Activated CD4-positive, CD25-positive, alpha-beta regulatory T cell treated with anti-CD3 and anti-CD28 coated beads, Interleukin-2, amount 50 U/mL, for 24 hours (primary cell): ENCODE results near the gene RFX7.

Experiments used
- ATAC-seq, 2 donors: fragments of 150-1000 bp; cut with Tn5 transposase; one replicate each; pipeline ENCODE4 v1.10.0; 2021; ENCODE audit warnings: mild to moderate bottlenecking in 1 of 2, moderate library complexity in 1 of 2

The RFX7 gene

DNA sequence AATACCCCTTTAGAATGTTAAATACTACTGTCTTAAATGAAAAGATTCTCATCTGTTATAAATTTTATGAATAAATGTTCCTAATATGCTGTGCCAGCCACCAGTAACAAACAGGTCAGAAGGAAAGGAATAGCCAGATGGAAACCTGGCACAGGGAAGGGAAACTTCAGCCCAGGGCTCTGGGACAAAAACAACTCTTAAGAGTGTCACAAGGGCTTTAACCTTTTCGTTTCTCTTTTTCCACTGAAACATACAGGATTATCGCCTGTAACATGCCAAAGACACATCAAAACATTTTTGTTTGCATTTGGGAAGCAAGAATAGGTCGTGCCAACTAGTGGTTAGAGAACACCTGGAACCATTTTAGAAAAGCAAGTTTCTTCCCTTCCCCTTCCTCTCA lies 141.2 kb downstream of the RFX7 start:
- no peak for ATAC-seq

DNA sequence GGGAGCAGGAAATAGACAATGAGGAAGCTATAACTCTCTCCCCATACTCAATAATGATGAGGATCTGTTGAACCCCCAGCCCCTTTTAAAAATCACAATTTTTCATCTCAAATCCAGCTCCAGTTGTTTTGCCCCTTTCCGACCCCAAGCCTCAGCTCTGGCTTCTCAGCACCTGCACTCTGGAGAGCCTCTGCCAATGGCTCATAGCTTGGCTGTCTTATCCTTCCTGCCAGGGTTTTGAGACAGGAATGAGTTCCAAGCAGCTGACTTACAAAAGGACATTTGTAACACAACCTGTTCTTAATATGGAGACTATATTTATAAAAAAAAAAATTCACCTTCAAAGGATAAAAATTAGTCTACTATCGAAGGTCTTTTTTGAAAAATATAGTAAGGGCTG lies 144.4 kb downstream of the RFX7 start:
- ATAC-seq, result no peak

DNA sequence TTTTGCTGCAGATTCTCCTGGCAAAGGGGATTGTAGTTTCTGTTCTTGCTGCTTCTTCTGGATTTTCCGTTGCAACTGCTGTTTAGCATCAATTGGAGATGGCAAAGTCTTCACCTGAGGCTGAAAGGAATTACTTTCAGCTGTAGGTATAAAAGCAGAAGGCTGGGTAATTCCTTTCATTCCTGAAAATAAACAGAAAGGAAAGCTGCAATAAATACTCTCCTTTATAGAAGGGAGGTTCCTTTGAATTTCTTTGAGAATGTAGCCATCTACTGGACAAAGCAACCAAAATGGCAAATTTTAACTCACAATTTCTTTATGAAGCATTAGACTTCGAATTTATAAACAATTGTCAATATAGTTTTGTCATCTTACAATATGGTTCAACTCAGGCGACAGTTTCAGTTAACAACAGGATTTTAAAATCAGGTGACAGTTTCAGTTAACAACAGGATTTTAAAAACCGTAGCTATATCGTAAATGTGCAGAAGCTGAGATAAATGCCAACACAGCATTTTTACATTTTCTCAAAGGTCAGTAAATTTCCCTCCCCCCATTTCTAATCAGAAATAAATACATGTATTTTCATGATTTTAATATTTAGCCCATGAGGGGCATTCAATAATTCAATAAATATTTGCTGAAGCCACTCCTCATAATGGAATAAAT lies 145.3 kb downstream of the RFX7 start:
- ATAC-seq, result no peak

DNA sequence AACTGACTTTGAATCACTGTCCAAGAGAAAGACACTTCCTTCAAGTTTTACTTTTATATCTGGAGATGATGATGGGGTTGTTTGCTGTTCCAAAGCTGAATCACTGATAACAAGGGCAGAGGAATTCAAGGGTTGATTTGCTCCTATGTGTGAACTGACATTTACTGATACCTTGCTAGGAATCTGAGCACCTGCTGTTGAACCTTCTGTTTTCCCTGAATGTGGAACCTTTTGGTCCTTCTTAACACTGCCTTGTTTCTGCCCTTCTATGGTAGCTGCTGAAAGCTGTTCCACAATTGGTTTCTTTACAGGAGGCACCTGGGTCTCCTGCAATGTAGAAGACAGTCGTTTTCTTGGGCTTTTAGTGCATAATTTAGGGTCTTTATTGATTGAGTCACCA lies 148.3 kb downstream of the RFX7 start:
- no peak for ATAC-seq

DNA sequence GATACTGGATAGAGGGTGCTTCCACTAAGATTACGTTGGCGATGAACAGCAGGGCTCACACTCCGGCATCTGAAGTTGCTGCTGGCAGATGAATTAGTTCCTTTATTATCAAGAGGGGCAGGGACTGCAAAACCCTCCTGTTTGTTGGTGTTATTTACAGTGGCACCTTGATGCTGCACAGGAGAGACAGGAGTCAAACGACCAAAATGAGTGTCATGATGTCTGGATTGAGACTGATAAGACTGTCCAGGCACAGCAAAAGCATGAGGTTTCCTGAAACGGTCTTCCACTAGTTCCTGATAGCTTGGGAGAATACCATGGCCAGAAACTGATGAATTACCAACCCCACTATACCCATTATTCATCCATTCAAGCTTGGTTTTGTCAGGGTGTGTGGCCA lies 149.5 kb downstream of the RFX7 start:
- ATAC-seq, result no peak

DNA sequence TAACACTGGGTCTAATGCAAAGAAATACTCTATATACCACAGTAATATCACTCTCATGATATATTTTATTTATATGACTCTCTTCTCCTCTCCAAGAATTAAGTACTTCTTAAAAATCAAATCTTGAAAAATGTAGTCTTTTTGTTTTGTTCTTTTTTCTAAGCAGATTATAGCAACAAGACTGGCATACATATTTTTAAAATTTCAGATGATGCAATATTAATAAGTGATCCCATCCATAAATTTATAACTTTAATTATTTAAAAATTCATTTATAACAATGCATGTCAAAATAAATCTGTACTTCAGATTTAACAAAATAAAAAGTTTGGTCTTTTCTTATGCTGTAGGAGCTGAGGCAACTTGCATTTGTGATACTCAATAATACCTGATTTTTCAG lies 155.3 kb downstream of the RFX7 start:
- no peak for ATAC-seq

DNA sequence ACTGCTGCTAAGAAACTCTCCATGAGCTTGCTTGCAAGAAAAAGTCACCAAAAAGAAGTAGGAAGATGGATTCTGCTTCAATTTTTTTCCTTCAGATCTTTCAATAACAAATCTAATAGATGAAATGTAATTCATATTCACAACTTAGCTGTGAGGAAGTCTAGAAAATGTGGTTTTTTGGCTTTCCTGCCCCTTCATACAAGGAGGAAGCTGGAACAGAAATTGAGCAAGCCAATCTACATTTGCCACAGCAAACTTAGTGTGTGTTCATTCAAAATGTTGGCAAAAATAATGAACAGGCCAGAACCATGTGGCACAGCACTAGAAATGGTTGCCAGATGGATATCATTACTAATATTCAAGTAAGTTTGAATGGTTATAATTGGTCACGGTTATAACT lies 157.1 kb downstream of the RFX7 start:
- ATAC-seq, result no peak

DNA sequence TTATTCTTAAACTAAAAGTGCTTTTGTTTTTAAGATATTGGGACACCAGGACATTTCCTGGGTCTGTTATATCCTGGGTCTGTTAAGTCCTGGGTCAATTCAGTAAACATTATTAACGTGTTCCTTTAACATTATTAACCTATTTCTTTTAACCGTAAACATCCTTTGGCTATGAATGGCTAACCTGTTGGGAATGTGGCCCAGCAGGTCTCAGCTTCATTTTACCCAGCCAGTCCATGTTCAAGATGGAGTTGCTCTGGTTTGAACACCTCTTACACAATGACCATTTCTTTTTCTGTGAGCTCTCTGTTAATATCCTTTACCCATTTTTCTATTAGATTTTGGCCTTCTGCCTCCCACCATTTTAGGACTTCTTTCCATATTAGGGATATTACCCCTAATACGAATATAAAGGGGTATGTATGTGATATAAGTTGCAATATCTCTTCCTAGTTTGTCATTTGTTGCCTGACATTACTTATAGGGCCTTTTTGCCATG lies 161.4 kb downstream of the RFX7 start:
- ATAC-seq, result no peak

DNA sequence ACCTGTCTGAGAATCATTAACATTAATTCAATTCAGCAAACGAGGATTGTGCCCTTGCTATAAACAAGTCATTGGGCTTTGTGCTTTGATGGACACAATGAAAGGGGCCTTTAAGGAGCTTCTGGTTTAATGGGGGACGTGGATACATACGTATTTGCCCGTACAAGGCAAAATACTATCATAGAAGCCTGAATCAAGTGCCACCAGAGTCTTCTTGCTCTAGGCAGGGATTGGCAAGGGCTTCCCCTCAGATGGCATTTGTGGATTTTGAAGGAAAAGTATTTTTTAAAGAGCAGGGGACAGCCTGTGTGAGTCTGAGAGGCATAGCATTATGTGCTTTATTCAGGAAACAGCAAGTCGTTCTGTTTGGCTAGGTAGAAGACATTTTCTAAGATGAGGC lies 166.6 kb downstream of the RFX7 start:
- ATAC-seq, result no peak

DNA sequence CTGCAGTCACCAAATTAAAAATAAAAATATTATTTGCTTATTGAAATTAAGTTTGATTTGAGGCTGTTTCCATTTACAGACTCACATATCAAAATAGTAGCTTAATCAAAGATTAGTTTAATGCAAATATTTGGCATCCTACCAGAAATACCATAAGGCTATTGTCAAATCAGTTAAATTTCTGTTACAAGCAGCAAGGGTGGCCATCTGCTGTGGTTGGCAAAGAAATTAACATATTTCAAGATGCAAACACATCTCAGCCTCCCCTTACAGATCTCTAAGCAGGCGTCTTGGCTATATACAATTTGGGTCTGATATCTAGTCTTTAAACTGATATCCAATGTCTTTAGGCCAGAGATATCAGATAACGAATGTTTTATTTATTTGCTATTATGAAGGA lies 167.0 kb downstream of the RFX7 start:
- ATAC-seq, result no peak

DNA sequence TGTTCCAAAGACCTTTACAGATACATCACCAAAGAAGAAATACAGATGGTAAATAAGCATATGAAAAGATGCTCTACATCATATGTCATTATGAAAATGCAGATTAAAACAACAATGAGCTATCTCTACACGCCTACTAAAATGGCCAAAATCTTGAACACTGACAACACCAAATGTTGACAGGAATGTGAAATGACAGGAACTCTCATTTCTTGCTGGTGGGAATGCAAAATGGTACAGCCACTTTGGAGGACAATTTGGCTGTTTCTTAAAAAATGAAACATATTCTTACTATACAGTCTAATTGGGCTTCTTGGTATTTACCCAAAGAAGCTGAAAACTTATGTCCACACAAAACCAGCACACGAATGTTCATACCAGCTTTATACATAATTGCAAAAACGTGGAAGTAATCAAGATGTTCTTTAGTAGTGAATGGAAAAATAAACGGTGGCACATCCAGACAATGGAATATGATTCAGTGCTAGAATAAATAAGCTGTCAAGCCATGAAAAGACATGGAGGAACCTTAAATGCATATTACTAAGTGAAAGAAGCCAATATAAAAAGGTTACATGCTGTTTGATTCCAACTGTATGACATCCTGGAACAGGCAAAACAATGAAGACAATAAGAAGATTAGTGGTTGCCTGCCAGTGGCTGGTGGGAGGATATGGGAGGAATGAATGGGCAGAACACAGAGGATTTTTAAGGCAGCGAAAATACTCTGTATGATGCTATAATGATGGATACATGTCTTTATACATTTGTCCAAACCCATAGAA lies 169.0 kb downstream of the RFX7 start:
- ATAC-seq, result no peak

DNA sequence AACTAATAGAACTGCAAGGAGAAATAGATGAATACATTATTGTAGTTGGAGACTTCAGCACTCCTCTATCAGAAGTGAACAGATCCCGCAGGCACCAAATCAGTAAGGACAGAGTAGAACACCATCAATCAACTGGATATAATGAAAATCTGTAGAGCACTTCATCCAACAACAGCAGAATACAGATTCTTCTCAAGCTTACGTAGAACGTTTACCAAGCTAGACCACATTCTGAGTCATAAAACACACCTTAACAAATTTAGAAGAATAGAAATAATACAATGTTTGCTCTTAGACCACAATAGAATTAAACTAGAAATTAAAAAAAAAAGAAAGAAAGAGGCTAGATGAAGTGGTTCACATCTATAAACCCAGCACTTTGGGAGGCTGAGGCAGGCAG lies 179.5 kb downstream of the RFX7 start:
- ATAC-seq, result no peak

DNA sequence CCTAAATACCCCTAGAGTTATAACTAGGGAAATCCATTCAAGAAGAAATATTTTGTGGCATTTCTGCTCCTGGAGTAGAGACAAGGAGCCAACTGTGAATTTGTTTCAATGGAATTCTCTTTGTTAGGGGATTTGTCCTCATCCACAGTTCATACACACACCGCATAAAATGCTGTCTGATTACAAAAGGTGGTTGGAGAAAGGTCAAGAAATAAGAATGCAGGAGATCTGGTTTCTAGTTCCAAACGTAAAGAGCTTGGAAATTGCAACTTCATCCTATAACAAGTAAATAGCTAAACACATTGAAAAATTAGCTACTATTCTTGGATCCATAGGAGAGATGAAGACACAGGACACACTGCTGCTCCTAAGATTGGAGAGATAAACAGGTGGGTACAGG lies 184.0 kb downstream of the RFX7 start:
- no peak for ATAC-seq

DNA sequence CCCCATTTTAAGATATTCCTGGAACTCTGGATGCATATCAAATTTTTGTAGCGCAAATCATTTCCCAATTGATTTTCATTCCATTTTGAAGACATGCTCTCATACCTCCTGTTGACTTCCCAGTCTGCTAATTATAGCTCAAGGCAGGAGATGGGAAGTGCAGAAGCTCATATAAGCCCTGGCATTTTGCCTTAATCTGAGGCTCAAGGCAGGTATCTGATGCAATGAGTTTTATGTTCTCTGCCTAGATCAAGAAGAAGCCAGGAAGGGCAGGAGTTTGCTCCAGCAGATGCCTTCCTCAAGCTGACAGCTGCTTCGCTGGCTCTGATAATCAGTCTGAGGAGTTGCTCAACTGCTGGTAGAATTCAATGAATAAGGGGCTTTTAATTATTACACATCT lies 184.7 kb downstream of the RFX7 start:
- no peak for ATAC-seq

DNA sequence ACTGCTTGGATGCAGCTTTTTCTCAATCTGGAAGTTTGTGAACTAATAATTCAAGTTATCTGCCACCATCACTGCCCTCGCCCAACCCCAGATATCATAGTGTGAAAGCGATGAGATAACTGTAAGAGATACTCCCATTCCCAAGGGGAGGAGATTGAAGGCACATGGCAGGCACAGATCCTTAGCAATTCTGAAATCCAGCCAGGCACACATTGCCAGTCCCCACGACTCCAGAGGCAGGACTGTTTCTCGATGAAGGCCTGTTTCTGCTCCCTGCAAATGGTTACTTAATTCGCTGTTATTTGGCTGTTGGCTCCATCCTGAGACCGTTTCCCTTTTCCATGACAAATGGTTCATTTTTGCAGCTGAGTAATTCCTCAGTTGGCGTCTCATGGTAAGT lies 187.1 kb downstream of the RFX7 start:
- no peak for ATAC-seq

DNA sequence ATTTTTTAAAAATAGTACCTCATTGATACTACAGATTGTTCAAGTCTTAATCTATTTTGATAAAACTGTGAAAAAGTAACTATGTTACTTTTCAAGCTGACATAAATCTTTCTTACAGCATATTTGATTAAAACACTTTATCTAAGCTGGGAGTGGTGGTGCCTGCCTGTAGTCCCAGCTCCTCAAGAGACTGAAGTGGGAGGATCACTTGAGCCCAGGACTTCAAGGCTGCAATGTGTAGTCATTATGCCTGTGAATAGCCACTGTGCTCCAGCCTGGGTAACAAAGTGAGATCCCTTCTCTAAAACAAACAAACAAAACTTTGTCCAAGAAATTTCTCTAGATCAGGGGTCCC lies 190.7 kb downstream of the RFX7 start:
- no peak for ATAC-seq

DNA sequence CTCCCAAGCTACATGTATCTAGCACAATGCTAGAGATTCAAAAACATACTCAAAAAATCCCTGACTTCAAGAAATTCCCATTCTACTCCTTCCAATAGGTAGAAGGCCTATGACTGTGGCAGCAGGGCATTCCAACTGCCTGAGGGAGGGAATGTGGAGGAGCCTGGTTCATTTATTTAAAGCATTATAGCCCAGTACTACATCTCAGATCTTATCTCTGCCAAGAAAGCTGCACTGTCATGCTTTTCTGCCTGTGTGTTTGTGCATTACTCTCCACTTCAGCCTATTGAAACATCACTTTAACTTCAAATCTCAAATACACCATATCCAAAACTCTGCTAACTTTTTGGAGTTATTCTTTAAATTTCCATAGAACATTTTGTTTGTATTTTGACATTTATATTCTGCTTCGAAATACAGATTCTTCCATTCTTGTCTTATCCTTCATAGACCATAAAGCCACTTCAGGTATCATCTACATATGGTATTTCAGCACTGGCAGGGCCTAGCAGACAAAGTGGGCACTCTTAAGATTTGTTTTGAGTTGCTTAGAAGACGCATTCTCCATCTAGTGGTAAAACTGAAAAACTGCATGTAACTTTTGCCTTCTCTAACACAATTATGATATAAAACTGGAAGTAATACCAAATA lies 191.2 kb downstream of the RFX7 start:
- ATAC-seq, result peak; percentile 51 to 55

DNA sequence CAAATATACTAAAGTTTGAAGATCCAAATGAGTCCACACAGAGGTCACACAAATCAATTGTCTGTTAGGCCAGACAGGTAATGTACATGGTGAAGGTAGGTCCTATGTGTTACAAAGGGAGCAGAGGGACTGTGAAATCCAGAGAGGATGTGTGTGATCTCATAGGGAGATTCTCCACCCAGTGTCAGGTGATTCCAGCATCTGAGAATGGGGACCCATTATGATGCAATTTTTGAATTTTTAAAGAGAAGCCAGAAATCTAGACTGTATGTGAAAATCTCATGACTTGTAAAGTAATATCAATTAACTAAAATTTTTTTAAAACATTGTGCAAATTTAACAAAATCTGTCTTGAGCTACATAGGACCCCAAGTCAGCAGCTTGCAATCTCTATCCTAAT lies 192.0 kb downstream of the RFX7 start:
- ATAC-seq, result no peak

DNA sequence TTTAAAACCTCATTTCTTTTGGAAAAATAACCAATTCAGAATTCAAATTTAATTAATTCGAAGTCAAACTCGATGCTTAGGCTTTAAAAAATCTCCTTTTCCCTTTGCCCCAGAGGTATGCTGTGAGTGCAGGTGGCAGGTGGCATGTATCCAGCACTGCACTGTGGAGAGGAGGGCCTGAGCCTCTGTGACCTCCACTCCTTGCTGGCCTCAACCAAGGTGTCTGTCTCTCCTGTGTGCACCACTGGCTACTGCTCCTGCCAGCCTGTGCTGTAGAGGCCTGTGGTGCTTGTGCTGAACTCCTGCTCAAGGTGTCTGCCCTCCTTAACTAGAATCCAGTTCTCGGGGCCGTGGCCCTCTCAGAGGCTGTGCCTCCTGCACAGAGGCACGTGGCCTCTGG lies 194.1 kb downstream of the RFX7 start:
- ATAC-seq, result no peak

DNA sequence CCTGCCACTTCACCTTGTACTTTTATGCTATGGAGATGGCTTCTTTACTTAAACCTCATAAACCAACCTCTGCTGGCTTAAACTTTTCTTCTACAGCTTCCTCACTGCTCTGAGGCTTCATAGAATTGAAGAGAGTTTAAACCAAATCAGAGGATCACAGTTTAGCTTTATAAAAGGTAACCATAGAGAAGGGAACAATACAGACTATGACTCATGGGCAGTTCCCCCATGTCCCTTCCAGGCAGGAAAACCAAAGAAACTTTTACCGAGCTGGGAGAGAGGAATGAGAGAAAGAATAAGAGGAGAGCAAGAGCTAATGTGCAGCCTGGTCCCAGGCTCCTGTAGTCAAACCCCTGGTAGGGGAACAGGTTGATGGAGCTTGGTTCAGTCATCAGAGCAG lies 196.3 kb downstream of the RFX7 start:
- ATAC-seq, result no peak

DNA sequence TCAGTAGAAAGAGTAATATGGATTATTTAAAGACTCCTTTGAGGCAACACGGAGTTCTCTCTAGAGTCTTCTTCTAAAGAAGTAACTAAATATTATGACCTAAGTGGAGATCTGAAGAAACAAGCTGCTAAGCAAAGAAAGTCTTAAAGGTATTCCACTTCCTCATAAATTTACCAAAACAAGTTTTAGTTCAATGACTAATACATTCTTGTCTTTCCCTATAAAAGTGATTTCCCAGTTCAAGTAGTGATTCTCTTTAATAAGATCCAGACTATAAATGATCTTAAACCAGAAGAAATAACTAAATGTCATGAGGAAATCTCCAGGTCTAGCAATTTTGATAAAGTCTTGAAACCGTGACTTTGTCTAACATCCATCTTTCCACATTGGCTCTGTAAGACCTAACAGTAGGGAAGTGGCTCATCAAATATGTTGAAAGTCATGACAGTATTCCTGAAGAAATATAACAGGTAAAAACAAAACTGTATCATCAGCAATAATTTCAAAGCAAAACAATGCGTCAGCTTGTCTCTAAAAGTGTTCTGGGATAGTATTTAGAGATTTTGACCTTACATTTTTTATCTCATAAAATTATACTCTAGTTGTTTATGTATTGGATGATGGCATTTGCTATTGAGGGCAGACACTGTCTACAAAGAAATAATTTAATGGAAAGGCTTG lies 198.5 kb downstream of the RFX7 start:
- ATAC-seq, result no peak

DNA sequence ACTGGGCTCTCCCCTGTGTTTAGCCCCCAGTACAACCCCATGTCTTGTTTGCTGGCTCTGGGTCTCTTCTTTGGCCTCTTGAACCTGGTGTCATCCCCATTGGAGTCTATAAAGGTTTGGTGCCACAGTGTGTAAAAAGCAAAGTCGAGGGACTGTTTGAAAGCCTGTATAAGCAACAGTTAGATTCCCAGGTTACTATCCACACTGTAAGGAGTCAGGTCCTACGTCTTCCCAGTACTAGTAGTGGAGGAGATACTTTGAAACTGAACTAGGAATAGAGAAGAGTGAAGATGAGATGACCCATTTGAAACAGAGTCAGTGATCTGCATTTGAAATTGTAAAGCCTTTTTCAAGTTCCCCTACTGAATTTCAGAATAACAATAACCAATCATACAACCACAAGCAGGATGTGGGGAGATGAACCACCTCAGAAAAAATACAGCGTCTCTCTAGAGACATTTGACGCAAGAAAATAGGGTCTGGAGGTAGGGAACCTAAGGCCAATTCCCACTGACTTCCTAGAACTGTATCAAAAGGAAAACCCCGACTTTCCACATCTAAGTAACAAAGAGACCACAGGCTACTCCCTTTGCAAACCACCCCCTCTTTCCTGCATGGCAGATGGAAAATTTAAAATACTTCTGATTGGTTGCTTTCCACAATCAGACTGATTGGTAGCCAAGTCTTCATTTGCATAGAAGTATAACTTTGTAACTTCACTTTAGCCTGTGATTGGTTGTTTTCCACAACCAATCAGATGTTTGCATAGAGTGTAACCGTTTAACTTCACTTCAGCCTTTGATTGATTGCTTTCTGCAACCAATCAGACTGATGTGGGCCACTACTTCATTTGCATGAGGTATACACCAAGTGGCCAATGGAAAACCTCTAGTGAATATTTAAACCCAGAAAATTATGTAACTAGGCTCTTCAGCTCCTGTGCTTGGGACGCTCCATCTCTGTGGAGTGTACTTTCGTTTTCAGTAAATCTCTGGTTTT lies 200.4 kb downstream of the RFX7 start:
- peak; percentile 85 to 86 for ATAC-seq
